K562 (cell line): Measurements from ENCODE around the gene CBFA2T2. TPM values are rescaled to one million over a fixed set of nuclear protein-coding genes. Genes with fewer than 3 reads are reported as not detected.

Experiments used
- ATAC-seq: fragments of 200-7000 bp; cut with Tn5 transposase; 3 replicates; pipeline ENCODE4 v1.9.1; 2020; ENCODE audit warnings: moderate library complexity
- BruUV-seq: library from RNA; stranded (reverse); fragments of 400-500 nt; replicated peaks from 2 replicates; lab custom pipeline; 2021; lab: Mats Ljungman, UMichigan
- CTCF ChIA-PET: fragments of 300-600 bp; formaldehyde crosslinking; extraction: SDS; loops from one replicate; lab custom pipeline; 2021; ENCODE audit warnings: low intra/inter-chr PET ratio; lab: Yijun Ruan, JAX
- POLR2A ChIA-PET: fragments of 300-600, 350-650 bp; sonication (Branson Sonifier 250); formaldehyde crosslinking; extraction: SDS; loops from one replicate; lab custom pipeline; 2021; ENCODE audit warnings: antibody characterized with exemption, inconsistent platforms; lab: Yijun Ruan, JAX
- DNase-seq, 4 experiments: peaks; one replicate each; pipeline versions ENCODE4 v3.0.0 to v3.0.0-alpha.2; 2011 to 2018; ENCODE audit warnings: low spot score in 3 of 4, mixed read lengths in 3 of 4; ENCODE audit errors: extremely low read depth in 1 of 4
- FAIRE-seq: peaks from 2 replicates; lab custom pipeline; 2011; peaks lifted over from hg19 to GRCh38; lab: Jason Lieb, UNC
- H2AFZ ChIP-seq: 2 replicates; pipeline ENCODE4 v1.6.0; 2011; ENCODE audit warnings: low read depth, low read length, control low read depth, inconsistent platforms
- H3K27ac ChIP-seq: fragments of 200-600 bp; 3 replicates; pipeline ENCODE4 v1.8.0; 2011; ENCODE audit warnings: low read depth, mild to moderate bottlenecking, control low read depth, inconsistent platforms, low read length, moderate library complexity, mixed read lengths; ENCODE audit errors: extremely low read depth
- H3K27me3 ChIP-seq, 2 experiments: fragments of 300-600 bp in 1 of 2; 2 replicates in 1 of 2; 3 replicates in 1 of 2; pipeline versions ENCODE4 v1.6.0 to v1.8.0; 2011; ENCODE audit warnings: inconsistent platforms in 2 of 2, low read length in 2 of 2, mild to moderate bottlenecking in 1 of 2, mixed read lengths in 1 of 2, moderate library complexity in 1 of 2; ENCODE audit not compliant: control insufficient read depth in 2 of 2, insufficient read depth in 2 of 2
- H3K36me3 ChIP-seq: fragments of 300-600 bp; 3 replicates; pipeline ENCODE4 v1.8.0; 2011; ENCODE audit warnings: mild to moderate bottlenecking, low read length, inconsistent platforms; ENCODE audit not compliant: control insufficient read depth, insufficient read depth
- H3K4me1 ChIP-seq, 2 experiments: fragments of 200-600 bp in 1 of 2; replicated peaks in 1 of 2; 2 replicates in 1 of 2; 3 replicates in 1 of 2; pipeline versions ENCODE4 v1.5.1 to v1.8.0; 2011; ENCODE audit warnings: inconsistent platforms in 2 of 2, low read length in 2 of 2, mild to moderate bottlenecking in 1 of 2, mixed read lengths in 1 of 2, moderate library complexity in 1 of 2; ENCODE audit not compliant: control insufficient read depth in 2 of 2, insufficient read depth in 2 of 2
- H3K4me2 ChIP-seq: 2 replicates; pipeline ENCODE4 v1.6.1; 2011; ENCODE audit warnings: low read length, control low read depth, inconsistent platforms, mixed read lengths; ENCODE audit not compliant: insufficient read depth
- H3K4me3 ChIP-seq: fragments of 200-600 bp; sonication (generic), shearing (Covaris generic); 2 replicates; pipeline ENCODE4 v1.5.1; 2016; ENCODE audit warnings: control low read depth, inconsistent platforms
- H3K79me2 ChIP-seq: fragments of 200-600 bp; 3 replicates; pipeline ENCODE4 v1.8.0; 2011; ENCODE audit warnings: low read length, inconsistent platforms; ENCODE audit not compliant: control insufficient read depth, insufficient read depth
- H3K9ac ChIP-seq, 2 experiments: 2 replicates each; pipeline versions ENCODE4 v1.6.0 to v1.6.1; 2011; ENCODE audit warnings: low read depth in 2 of 2, low read length in 2 of 2, control low read depth in 1 of 2, inconsistent platforms in 1 of 2, mild to moderate bottlenecking in 1 of 2, mixed read lengths in 1 of 2; ENCODE audit not compliant: insufficient read depth in 1 of 2
- H3K9me1 ChIP-seq: one replicate; pipeline ENCODE4 v1.6.0; 2011; ENCODE audit warnings: inconsistent platforms, mild to moderate bottlenecking, low read length, moderate library complexity; ENCODE audit not compliant: control insufficient read depth, insufficient read depth
- H3K9me3 ChIP-seq: replicated peaks from 2 replicates; pipeline ENCODE4 v1.5.1; 2011; ENCODE audit warnings: low read depth, low read length, inconsistent platforms; ENCODE audit not compliant: control insufficient read depth, insufficient read depth
- H4K20me1 ChIP-seq: replicated peaks from 2 replicates; pipeline ENCODE4 v1.6.1; 2011; ENCODE audit warnings: low read length, inconsistent platforms, mixed read lengths; ENCODE audit not compliant: control insufficient read depth, insufficient read depth
- BCOR ChIP-seq: fragments of 450-650 bp; IDR thresholded peaks from 2 replicates; pipeline ENCODE4 v1.6.1; 2016
- EGR1 ChIP-seq: fragments of 450-650 bp; conservative IDR thresholded peaks from 2 replicates; pipeline ENCODE4 v1.6.1; 2017; ENCODE audit warnings: mild to moderate bottlenecking
- PPARD ChIP-seq: fragments of 250-450 bp; sonication (Bioruptor Pico); IDR thresholded peaks from 2 replicates; pipeline ENCODE4 v1.8.0; 2022; ENCODE audit warnings: inconsistent platforms, mild to moderate bottlenecking, moderate library complexity
- RBFOX2 ChIP-seq: fragments of 200-400 bp; formaldehyde crosslinking; IDR thresholded peaks from 2 replicates; pipeline ENCODE4 v1.6.1; 2017; ENCODE audit warnings: low read depth, mild to moderate bottlenecking, low read length, moderate library complexity
- THRAP3 ChIP-seq: fragments of 450-650 bp; IDR thresholded peaks from 2 replicates; pipeline ENCODE4 v1.6.1; 2016; ENCODE audit warnings: mild to moderate bottlenecking, inconsistent platforms, borderline replicate concordance
- WGBS: fragments of 100-300 bp; shearing (Covaris generic); methylation state at CpG from one replicate; pipeline ENCODE4 v1.1.6; 2016; ENCODE audit warnings: low coverage, mixed read lengths; ENCODE audit not compliant: insufficient coverage; ENCODE audit errors: missing lambda C conversion rate; 5-methylcytosine and 5-hydroxymethylcytosine counted together
- in situ Hi-C: fragments of 300-500 bp; cut with MboI; formaldehyde crosslinking; loops from 4 replicates; pipeline ENCODE4 v1.15.0; 2018; ENCODE audit warnings: inconsistent platforms, mixed read lengths
- intact Hi-C: fragments of 100-400 bp; cut with micrococcal nuclease; formaldehyde crosslinking; loops from 2 replicates; pipeline ENCODE4 v1.14.2; 2022
- polyA plus RNA-seq, 8 experiments: library from polyadenylated mRNA; depleted of rRNA in 4 of 8; stranded (reverse) in 5 of 8; unstranded in 3 of 8; fragments of >200 nt; fragmentation: Nextera tagmentation in 2 of 8; fragmentation: Illumina TruSeq in 1 of 8; extraction: Ambion mirVana in 2 of 8; extraction: Trizol in 1 of 8; gene quantifications; 2 replicates each; pipeline versions ENCODE4 v1.2.1 to v1.2.3, GENCODE V29; 2011 to 2014; ENCODE audit warnings: inconsistent platforms in 1 of 8, missing spikeins in 1 of 8
- total RNA-seq, 7 experiments: library from RNA; depleted of rRNA in 6 of 7; stranded (reverse); fragments of >200 nt in 6 of 7; fragmentation: Illumina TruSeq in 2 of 7; extraction: Trizol in 2 of 7; gene quantifications; 2 replicates each; pipeline versions ENCODE4 v1.2.1 to v1.2.3, GENCODE V29; 2011 to 2021; ENCODE audit warnings: low replicate concordance in 1 of 7

The CBFA2T2 gene
- total and polyA plus RNA-seq, 9 of the 15 experiments (the other 6 are each of a cell fraction or from before 2014, with no cell fraction given), result 0.27 to 9.6 (median 5.8) TPM

DNA sequence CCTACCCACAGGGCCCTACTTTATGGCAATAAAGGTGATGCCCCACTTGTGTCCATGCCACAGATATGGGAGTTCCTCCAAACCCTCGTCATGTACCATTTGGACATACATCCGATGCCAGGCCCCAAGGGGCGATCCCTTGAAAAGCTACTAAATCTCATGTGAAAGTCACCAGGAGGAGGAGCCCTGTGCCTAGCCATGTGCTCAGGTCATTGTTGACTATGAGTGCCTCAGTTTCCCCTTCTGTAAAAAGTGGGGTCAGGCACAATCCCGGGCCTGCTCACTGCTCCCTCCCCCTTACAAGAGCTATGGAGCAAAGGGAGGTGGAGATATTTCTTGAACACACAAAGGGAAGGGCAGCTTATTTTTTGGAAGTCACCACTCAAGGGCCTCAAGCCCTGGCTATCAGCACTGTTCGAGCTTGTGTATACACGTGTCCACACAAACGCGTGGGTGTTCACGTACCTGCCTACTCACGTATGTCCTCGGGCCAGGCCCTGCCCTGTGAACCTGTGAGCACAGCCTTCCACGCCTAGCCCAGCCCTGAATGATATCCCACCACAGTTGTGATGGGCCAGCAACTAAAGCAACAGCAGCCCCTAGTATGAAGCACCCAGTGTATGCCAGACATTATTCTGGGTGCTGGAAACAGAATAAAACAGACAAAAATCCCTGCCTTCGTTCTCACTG is 178.7 kb downstream of the CBFA2T2 start:
- Histone ChIP-seq H3K9me1 (peaks cover 5% of the 10 kb centered on the region), H3K27ac (no peak overlapping the region), H3K79me2 (peaks cover 29% of the 10 kb centered on the region), H3K9ac (0 out of 4 replicates have a peak overlapping the region, but pooled peaks of 1 of the 2 experiments have one; percentile 57), H2AFZ (no peak overlapping the region), H3K4me2 (no peak overlapping the region), H4K20me1 (peaks cover 7% of the 10 kb centered on the region; the same call in 1 of the 2 replicates), H3K9me3 (no peaks in the 10 kb centered on the region), H3K4me3 (no peak overlapping the region), H3K4me1 (peaks cover 25 to 63% of the 10 kb centered on the region in 2 experiments), H3K27me3 (no peaks in the 10 kb centered on the region), H3K36me3 (peaks cover 54% of the 10 kb centered on the region)
- in situ Hi-C loops (loop anchor here (5.0 kb wide), 1 partner anchor 59 kb away; no protein-coding TSS in a partner anchor), intact Hi-C loops (no loop called here)
- CTCF ChIA-PET, result interaction anchor here (0.9 kb wide), 1 partner anchor 211 kb away, joined by 4 read pairs; no protein-coding TSS in a partner anchor
- no peak for DNase-seq
- ATAC-seq, result no peak
- WGBS, result 93% methylated on average over 13 of the region's 13 CpGs
- POLR2A ChIA-PET, result interaction anchor here (0.6 to 3.4 kb wide), 7 partner anchors 12 to 422 kb away, joined by 3 to 17 read pairs (median 3); partner anchors contain the start of genes CBFA2T2 and PXMP4
- BruUV-seq, result no TSS peak
- TF ChIP-seq PPARD, result no peak
- TF ChIP-seq BCOR, result peak; percentile 60
- 0 out of 2 replicates have a peak, but pooled peaks have one; percentile 14 for TF ChIP-seq EGR1
- FAIRE-seq, result peak; percentile 37

DNA sequence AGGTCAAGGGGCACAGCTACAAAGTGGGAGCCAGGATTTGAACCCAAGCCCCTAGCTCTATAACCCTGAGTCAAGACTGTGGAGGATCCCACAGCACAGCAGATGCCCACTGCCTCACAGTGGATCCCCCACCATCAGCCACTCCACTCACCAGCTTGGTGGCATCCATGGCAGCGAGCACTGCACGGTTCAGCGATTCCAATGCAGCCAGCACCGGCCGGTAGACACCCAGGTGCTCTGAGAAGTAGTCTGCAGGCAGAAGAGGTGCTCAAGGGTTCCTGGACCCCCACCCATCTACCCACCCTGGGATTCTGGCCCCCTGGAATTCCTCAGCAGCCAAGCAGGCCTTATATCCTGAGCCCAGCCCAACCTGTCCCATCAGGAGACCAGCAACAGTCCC is 179.3 kb downstream of the CBFA2T2 start:
- Histone ChIP-seq H3K27ac (no peak overlapping the region), H3K4me3 (no peak overlapping the region), H3K4me2 (no peak overlapping the region), H3K79me2 (peaks cover 34% of the 10 kb centered on the region), H3K9me1 (peaks cover 5% of the 10 kb centered on the region), H3K27me3 (no peaks in the 10 kb centered on the region), H2AFZ (no peak overlapping the region), H3K9ac (no peak overlapping the region), H3K36me3 (peaks cover 54% of the 10 kb centered on the region), H3K9me3 (no peaks in the 10 kb centered on the region), H3K4me1 (peaks cover 21 to 61% of the 10 kb centered on the region in 2 experiments), H4K20me1 (peaks cover 7% of the 10 kb centered on the region; the same call in 1 of the 2 replicates)
- TF ChIP-seq RBFOX2, result peak; percentile 32; the same call in 1 of the 2 replicates
- no peak for TF ChIP-seq THRAP3
- POLR2A ChIA-PET, result interaction anchor here (0.6 to 1.1 kb wide), 5 partner anchors 16 to 422 kb away, joined by 3 to 6 read pairs (median 4); partner anchors contain the start of gene PXMP4
- FAIRE-seq, result no peak
- whole genome bisulfite sequencing, result 96% methylated on average over 5 of the region's 5 CpGs
- CTCF ChIA-PET, result no interaction called here
- in situ Hi-C loops, result loop anchor here (5.0 kb wide), 1 partner anchor 58 kb away; no protein-coding TSS in a partner anchor
- ATAC-seq, result no peak
- intact Hi-C loops, result no loop called here
- DNase-seq, result no peak
- no TSS peak for BruUV-seq
